Measurements from ENCODE around the gene ADAT3.

- TF ChIP-seq CREB1 (IDR thresholded peaks at IDR 0.05; ENCODE audit: low read depth), result no peak
- no peak for TF ChIP-seq TEAD4 (IDR thresholded peaks at IDR 0.05)
- no peak for TF ChIP-seq REST (IDR thresholded peaks at IDR 0.05; ENCODE audit: low read depth)
- TF ChIP-seq MAX (IDR thresholded peaks at IDR 0.05), result no peak
- TF ChIP-seq TCF12 (IDR thresholded peaks at IDR 0.05; ENCODE audit: low read depth), result no peak
- TF ChIP-seq EGR1 (IDR thresholded peaks at IDR 0.05), result no peak
- TF ChIP-seq USF1 (IDR thresholded peaks at IDR 0.05), result no peak
- no peak for TF ChIP-seq NFIC (IDR thresholded peaks at IDR 0.05)
- TF ChIP-seq TAF1 (IDR thresholded peaks at IDR 0.05; ENCODE audit: low read depth), result no peak
- no peak for TF ChIP-seq CEBPB (IDR thresholded peaks at IDR 0.05)
- TF ChIP-seq RAD21 (IDR thresholded peaks at IDR 0.05; ENCODE audit: low read depth), result no peak
- no peak for TF ChIP-seq YY1 (IDR thresholded peaks at IDR 0.05; ENCODE audit: low read depth)
- TF ChIP-seq EP300 (IDR thresholded peaks at IDR 0.05; ENCODE audit: borderline replicate concordance), result no peak
Measured at GRCh38 chr19:1918975-1919374, 13.8 kb downstream of the ADAT3 start.
